Measurements from ENCODE around the gene RALB. TPM values are rescaled to one million over a fixed set of nuclear protein-coding genes. Genes with fewer than 3 reads are reported as not detected.

Gene RALB
- total RNA-seq, 4 donors from 2014 or later, result 35.5 to 56.6 (median 53.4) TPM

DNA sequence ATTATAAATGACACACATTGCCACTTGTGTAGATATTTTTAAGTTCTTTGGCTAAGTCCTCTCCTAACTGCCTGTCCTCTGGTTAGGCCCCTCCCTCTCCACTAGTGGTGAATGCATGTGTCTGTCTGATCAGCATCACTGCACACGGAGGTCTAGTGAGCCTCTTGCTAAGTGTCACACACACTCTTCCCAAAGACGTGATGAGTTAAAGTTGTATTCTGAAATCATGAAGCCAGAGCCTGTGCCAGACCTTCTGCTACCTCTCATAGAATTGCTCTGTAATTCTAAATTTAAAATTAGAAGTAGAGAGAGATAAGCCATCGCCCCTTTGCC is 41.3 kb downstream of the RALB start:
- no peak overlapping the region for H3K4me3 ChIP-seq
- H3K36me3 ChIP-seq, result peaks cover 0 to 94% of the 10 kb centered on the region in 2 donors
- H3K4me1 ChIP-seq, result peaks cover 0 to 5% (median 0%) of the 10 kb centered on the region in 3 donors
- H3K27me3 ChIP-seq, result no peaks in the 10 kb centered on the region
- H3K27ac ChIP-seq, result peak overlapping the region in 2 of 4 donors; percentile 30 to 31
- no peak for ATAC-seq
- no peak for TF ChIP-seq POLR2A (IDR thresholded peaks at IDR 0.05)
- no peak for TF ChIP-seq EP300 (IDR thresholded peaks at IDR 0.05)
- no peaks in the 10 kb centered on the region for H3K9me3 ChIP-seq
- 47 to 56% methylated on average over 3 of the region's 3 CpGs for WGBS, 2 donors (ENCODE audit: low coverage in 1 of 2)

GRCh38 chr2:120298173-120298835 is 45.7 kb downstream of the RALB start:
- WGBS, 2 donors (ENCODE audit: low coverage in 1 of 2), result 63 to 74% methylated on average over 5 to 6 of the region's 7 CpGs
- Histone ChIP-seq H3K9me3 (no peaks in the 10 kb centered on the region), H3K27ac (no peak overlapping the region), H3K27me3 (no peaks in the 10 kb centered on the region), H3K4me3 (no peak overlapping the region), H3K36me3 (peaks cover 0 to 84% of the 10 kb centered on the region in 2 donors), H3K4me1 (no peaks in the 10 kb centered on the region)
- no peak for ATAC-seq
- no peak for TF ChIP-seq EP300 (IDR thresholded peaks at IDR 0.05)
- no peak for TF ChIP-seq POLR2A (IDR thresholded peaks at IDR 0.05)
- TF ChIP-seq, protein P1, sequence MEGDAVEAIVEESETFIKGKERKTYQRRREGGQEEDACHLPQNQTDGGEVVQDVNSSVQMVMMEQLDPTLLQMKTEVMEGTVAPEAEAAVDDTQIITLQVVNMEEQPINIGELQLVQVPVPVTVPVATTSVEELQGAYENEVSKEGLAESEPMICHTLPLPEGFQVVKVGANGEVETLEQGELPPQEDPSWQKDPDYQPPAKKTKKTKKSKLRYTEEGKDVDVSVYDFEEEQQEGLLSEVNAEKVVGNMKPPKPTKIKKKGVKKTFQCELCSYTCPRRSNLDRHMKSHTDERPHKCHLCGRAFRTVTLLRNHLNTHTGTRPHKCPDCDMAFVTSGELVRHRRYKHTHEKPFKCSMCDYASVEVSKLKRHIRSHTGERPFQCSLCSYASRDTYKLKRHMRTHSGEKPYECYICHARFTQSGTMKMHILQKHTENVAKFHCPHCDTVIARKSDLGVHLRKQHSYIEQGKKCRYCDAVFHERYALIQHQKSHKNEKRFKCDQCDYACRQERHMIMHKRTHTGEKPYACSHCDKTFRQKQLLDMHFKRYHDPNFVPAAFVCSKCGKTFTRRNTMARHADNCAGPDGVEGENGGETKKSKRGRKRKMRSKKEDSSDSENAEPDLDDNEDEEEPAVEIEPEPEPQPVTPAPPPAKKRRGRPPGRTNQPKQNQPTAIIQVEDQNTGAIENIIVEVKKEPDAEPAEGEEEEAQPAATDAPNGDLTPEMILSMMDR (IDR thresholded peaks at IDR 0.05), result no peak
- no peak for TF ChIP-seq POLR2AphosphoS5 (IDR thresholded peaks at IDR 0.05)

GRCh38 chr2:120299004-120299403 is 46.4 kb downstream of the RALB start:
- Histone ChIP-seq H3K4me1 (no peaks in the 10 kb centered on the region), H3K27ac (no peak overlapping the region), H3K9me3 (no peaks in the 10 kb centered on the region), H3K4me3 (no peak overlapping the region), H3K36me3 (peaks cover 0 to 84% of the 10 kb centered on the region in 2 donors), H3K27me3 (no peaks in the 10 kb centered on the region)
- TF ChIP-seq, protein P1 (IDR thresholded peaks at IDR 0.05), result no peak
- no peak for TF ChIP-seq POLR2AphosphoS5 (IDR thresholded peaks at IDR 0.05)
- TF ChIP-seq EP300 (IDR thresholded peaks at IDR 0.05), result no peak
- no peak for TF ChIP-seq POLR2A (IDR thresholded peaks at IDR 0.05)
- no peak for ATAC-seq
- WGBS, 2 donors (ENCODE audit: low coverage in 1 of 2), result 88 to 97% methylated on average over 5 to 8 of the region's 9 CpGs

- Histone ChIP-seq H3K27ac (no peak overlapping the region), H3K36me3 (peaks cover 0 to 82% of the 10 kb centered on the region in 2 donors), H3K4me3 (no peak overlapping the region), H3K4me1 (no peaks in the 10 kb centered on the region), H3K27me3 (no peaks in the 10 kb centered on the region), H3K9me3 (no peaks in the 10 kb centered on the region)
- TF ChIP-seq EP300 (IDR thresholded peaks at IDR 0.05), result no peak
- no peak for TF ChIP-seq POLR2A (IDR thresholded peaks at IDR 0.05)
- ATAC-seq, result no peak
- 85 to 96% methylated on average over 3 to 4 of the region's 6 CpGs for WGBS, 2 donors (ENCODE audit: low coverage in 1 of 2)
These were observed 46.9 kb downstream of the RALB start for GRCh38 chr2:120299561-120299960.

GRCh38 chr2:120300385-120300784 is 47.7 kb downstream of the RALB start:
- no peaks in the 10 kb centered on the region for H3K9me3 ChIP-seq
- H3K27ac ChIP-seq, result no peak overlapping the region
- 77 to 82% methylated on average over 3 to 6 of the region's 10 CpGs for WGBS, 2 donors (ENCODE audit: low coverage in 1 of 2)
- TF ChIP-seq, protein P1 (IDR thresholded peaks at IDR 0.05), result no peak
- TF ChIP-seq EP300 (IDR thresholded peaks at IDR 0.05), result no peak
- TF ChIP-seq POLR2A (IDR thresholded peaks at IDR 0.05), result no peak
- TF ChIP-seq POLR2AphosphoS5 (IDR thresholded peaks at IDR 0.05), result no peak
- H3K27me3 ChIP-seq, result no peaks in the 10 kb centered on the region
- H3K4me1 ChIP-seq, result no peaks in the 10 kb centered on the region
- H3K36me3 ChIP-seq, result peaks cover 0 to 76% of the 10 kb centered on the region in 2 donors
- ATAC-seq, result no peak
- no peak overlapping the region for H3K4me3 ChIP-seq

DNA sequence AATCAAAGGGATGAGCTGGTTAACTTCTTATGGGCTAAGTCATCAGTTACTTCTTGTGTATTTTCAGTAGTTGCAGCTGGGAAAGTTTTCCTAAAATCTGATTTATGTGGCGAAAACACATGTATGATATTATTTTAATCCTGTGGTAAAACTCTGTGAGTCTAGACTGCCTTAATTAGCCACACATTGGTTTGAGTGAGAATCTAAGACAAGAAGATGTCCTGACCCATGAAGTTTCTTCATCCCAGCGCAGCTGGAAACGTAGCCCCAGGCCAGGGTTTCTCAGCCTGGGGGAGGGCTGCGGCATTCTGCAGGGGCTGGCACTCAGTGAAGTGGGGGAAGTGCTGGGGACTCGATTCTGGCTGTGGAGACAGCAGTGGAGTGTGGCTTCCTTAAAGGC is 48.6 kb downstream of the RALB start:
- ATAC-seq, result no peak
- 95 to 100% methylated on average over 1 to 5 of the region's 5 CpGs for WGBS, 2 donors (ENCODE audit: low coverage in 1 of 2)
- TF ChIP-seq, protein P1 (IDR thresholded peaks at IDR 0.05), result no peak
- TF ChIP-seq POLR2AphosphoS5 (IDR thresholded peaks at IDR 0.05) (no peak), EP300 (IDR thresholded peaks at IDR 0.05) (no peak), POLR2A (IDR thresholded peaks at IDR 0.05) (no peak)
- Histone ChIP-seq H3K27ac (no peak overlapping the region), H3K9me3 (no peaks in the 10 kb centered on the region), H3K4me3 (no peak overlapping the region), H3K36me3 (peaks cover 0 to 78% of the 10 kb centered on the region in 2 donors), H3K27me3 (no peaks in the 10 kb centered on the region), H3K4me1 (no peaks in the 10 kb centered on the region)
